GM23338 (cell line): ENCODE results near the gene CHGA. TPM values are rescaled to one million over a fixed set of nuclear protein-coding genes. Genes with fewer than 3 reads are reported as not detected.
A peak's percentile ranks its signal among the peaks of the same experiment; 100 is the strongest.

Source experiments
- ATAC-seq: fragments of 200-7000 bp; cut with Tn5 transposase; 3 replicates; pipeline ENCODE4 v1.9.1; 2020
- DNase-seq: peaks from one replicate; pipeline ENCODE4 v3.0.0-alpha.2; 2015; ENCODE audit warnings: low spot score
- H2AFZ ChIP-seq: fragments of 200-600 bp; sonication (generic); 2 replicates; pipeline ENCODE4 v1.8.0; 2016; ENCODE audit warnings: antibody characterized with exemption, mild to moderate bottlenecking, moderate library complexity
- H3F3A ChIP-seq: fragments of 200-600 bp; sonication (generic); replicated peaks from 2 replicates; pipeline ENCODE4 v1.8.0; 2017; ENCODE audit warnings: antibody characterized with exemption, mixed run types, low read depth
- H3K27ac ChIP-seq: fragments of 200-600 bp; sonication (generic); 2 replicates; pipeline ENCODE4 v1.6.1; 2016; ENCODE audit warnings: low read depth
- H3K27me3 ChIP-seq: fragments of 200-600 bp; sonication (generic); 2 replicates; pipeline ENCODE4 v1.8.0; 2016; ENCODE audit warnings: mild to moderate bottlenecking, mixed run types, moderate library complexity; ENCODE audit not compliant: insufficient read depth
- H3K36me3 ChIP-seq: fragments of 200-600 bp; sonication (generic); 2 replicates; pipeline ENCODE4 v1.8.0; 2016; ENCODE audit warnings: mild to moderate bottlenecking; ENCODE audit not compliant: insufficient read depth
- H3K4me1 ChIP-seq: fragments of 200-600 bp; sonication (generic); 2 replicates; pipeline ENCODE4 v1.8.0; 2016; ENCODE audit warnings: mild to moderate bottlenecking, moderate library complexity; ENCODE audit not compliant: insufficient read depth
- H3K4me2 ChIP-seq: fragments of 200-600 bp; sonication (generic); 2 replicates; pipeline ENCODE4 v1.7.1; 2017; ENCODE audit warnings: mixed run types
- H3K4me3 ChIP-seq: fragments of 200-600 bp; sonication (generic); 2 replicates; pipeline ENCODE4 v1.6.1; 2016; ENCODE audit warnings: mixed run types
- H3K79me2 ChIP-seq: fragments of 200-600 bp; sonication (generic); replicated peaks from 2 replicates; pipeline ENCODE4 v1.8.0; 2017; ENCODE audit warnings: mild to moderate bottlenecking; ENCODE audit not compliant: insufficient read depth
- H3K9me2 ChIP-seq: fragments of 200-600 bp; sonication (generic); 2 replicates; pipeline ENCODE4 v1.8.0; 2017; ENCODE audit not compliant: insufficient read depth
- H4K20me1 ChIP-seq: fragments of 200-600 bp; sonication (generic); replicated peaks from 2 replicates; pipeline ENCODE4 v1.8.0; 2017; ENCODE audit warnings: mild to moderate bottlenecking; ENCODE audit not compliant: insufficient read depth
- H3K27ac Mint-ChIP-seq: 2 replicates; pipeline ENCODE4 v1.8.0; 2020; ENCODE audit warnings: inconsistent platforms, mild to moderate bottlenecking, moderate library complexity, mixed read lengths
- H3K27me3 Mint-ChIP-seq: 3 replicates; pipeline ENCODE4 v1.8.0; 2022; ENCODE audit warnings: low read depth, mild to moderate bottlenecking, moderate library complexity, mixed read lengths, inconsistent platforms; ENCODE audit not compliant: insufficient read depth, poor library complexity
- H3K36me3 Mint-ChIP-seq: 3 replicates; pipeline ENCODE4 v1.8.0; 2021; ENCODE audit warnings: low read depth, mild to moderate bottlenecking, inconsistent platforms, moderate library complexity, mixed read lengths
- H3K4me1 Mint-ChIP-seq: 3 replicates; pipeline ENCODE4 v1.8.0; 2020; ENCODE audit warnings: mild to moderate bottlenecking, inconsistent platforms, mixed read lengths
- H3K4me3 Mint-ChIP-seq: 3 replicates; pipeline ENCODE4 v1.8.0; 2021; ENCODE audit warnings: moderate library complexity, mild to moderate bottlenecking, inconsistent platforms, mixed read lengths
- H3K9me3 Mint-ChIP-seq: 3 replicates; pipeline ENCODE4 v1.8.0; 2020; ENCODE audit warnings: moderate library complexity, mild to moderate bottlenecking, inconsistent platforms, mixed read lengths
- ETS1 ChIP-seq: IDR thresholded peaks from 2 replicates; pipeline ENCODE4 v1.6.1; 2016; ENCODE audit warnings: antibody characterized with exemption
- JUNB ChIP-seq: IDR thresholded peaks from one replicate; pipeline ENCODE4 v1.6.1; 2016; ENCODE audit warnings: antibody characterized with exemption; ENCODE audit not compliant: unreplicated experiment
- REST ChIP-seq: IDR thresholded peaks from one replicate; pipeline ENCODE4 v1.6.1; 2018; ENCODE audit warnings: antibody characterized with exemption; ENCODE audit not compliant: unreplicated experiment
- ZNF114 ChIP-seq: fragments of 250-450 bp; sonication (Bioruptor Pico); IDR thresholded peaks from 2 replicates; pipeline ENCODE4 v1.5.0; 2020; ENCODE audit warnings: mild to moderate bottlenecking, moderate library complexity
- ZNF331 ChIP-seq: fragments of 250-450 bp; sonication (Bioruptor Pico); IDR thresholded peaks from 2 replicates; pipeline ENCODE4 v1.5.0; 2020; ENCODE audit warnings: low read depth, mild to moderate bottlenecking, moderate library complexity
- ZNF462 ChIP-seq: fragments of 250-450 bp; sonication (Bioruptor Pico); IDR thresholded peaks from 2 replicates; pipeline ENCODE4 v1.5.0; 2020; ENCODE audit warnings: mild to moderate bottlenecking, moderate library complexity
- polyA plus RNA-seq: library from polyadenylated mRNA; unstranded; fragments of >200 nt; fragmentation: Nextera tagmentation; extraction: Ambion mirVana; gene quantifications from 2 replicates; pipeline ENCODE4 v1.2.1, GENCODE V29; 2016
- total RNA-seq: library from RNA; depleted of rRNA; stranded (reverse); fragments of >200 nt; shearing (Covaris generic); gene quantifications from 2 replicates; pipeline ENCODE4 v1.2.3, GENCODE V29; 2014

The CHGA gene
- total and polyA plus RNA-seq, 2 experiments from 2014 or later, result 13.9 to 19.6 TPM

- Histone ChIP-seq H2AFZ (no peak overlapping the region), H3K27me3 (no peaks in the 10 kb centered on the region), H3K4me2 (no peak overlapping the region), H3F3A (no peaks in the 10 kb centered on the region), H3K4me3 (no peak overlapping the region), H3K36me3 (0 out of 2 replicates have a peak, but pooled peaks cover 9% of the 10 kb centered on the region), H3K27ac (no peak overlapping the region), H3K4me1 (peaks cover 9% of the 10 kb centered on the region; the same call in 1 of the 2 replicates), H3K79me2 (0 out of 2 replicates have a peak, but pooled peaks cover 3% of the 10 kb centered on the region), H4K20me1 (no peaks in the 10 kb centered on the region; the same call in 1 of the 2 replicates), H3K9me2 (0 out of 2 replicates have a peak, but pooled peaks cover 2% of the 10 kb centered on the region)
- DNase-seq (no peak), ATAC-seq (no peak)
- Mint-ChIP-seq H3K36me3 (peaks cover 56% of the 10 kb centered on the region), H3K27me3 (peaks cover 26% of the 10 kb centered on the region), H3K9me3 (peaks cover 54% of the 10 kb centered on the region), H3K4me3 (no peak overlapping the region), H3K4me1 (peaks cover 17% of the 10 kb centered on the region), H3K27ac (no peak overlapping the region)
- TF ChIP-seq JUNB, result no peak
- TF ChIP-seq ETS1, result no peak
- no peak for TF ChIP-seq ZNF114 (CRISPR knock-in tag)
- TF ChIP-seq REST, result no peak
- TF ChIP-seq ZNF331, result peak; percentile 71
- TF ChIP-seq ZNF462 (CRISPR knock-in tag), result no peak
These were observed 53.3 kb downstream of the CHGA start for GRCh38 chr14:92976268-92976667.
